OCI-LY1 (cell line): Measurements from ENCODE around the gene RASA2.
"Not testable (repeated sequence)": the region's sequence is repeated elsewhere in the genome, so short reads cannot be mapped to it uniquely, and the experiment has no call there.

Experiments
- H2AFZ ChIP-seq: fragments of 200-600 bp; sonication (generic), shearing (Covaris generic); 2 replicates; pipeline ENCODE4 v1.6.0; 2014; ENCODE audit warnings: antibody characterized with exemption, mild to moderate bottlenecking, low read length
- H3F3A ChIP-seq: fragments of 200-600 bp; sonication (generic), shearing (Covaris generic); 2 replicates; pipeline ENCODE4 v1.6.0; 2014; ENCODE audit warnings: mild to moderate bottlenecking, antibody characterized with exemption, low read length, moderate library complexity; ENCODE audit not compliant: insufficient read depth
- H3K27ac ChIP-seq: fragments of 200-600 bp; sonication (generic); 2 replicates; pipeline ENCODE4 v1.5.1; 2014; ENCODE audit warnings: low read length, mixed run types, mild to moderate bottlenecking, low read depth; ENCODE audit not compliant: poor library complexity, severe bottlenecking
- H3K27me3 ChIP-seq: fragments of 200-600 bp; sonication (generic); 2 replicates; pipeline ENCODE4 v1.6.0; 2014; ENCODE audit warnings: antibody characterized with exemption, mild to moderate bottlenecking, low read length, moderate library complexity; ENCODE audit not compliant: insufficient read depth
- H3K36me3 ChIP-seq: fragments of 200-600 bp; sonication (generic); 2 replicates; pipeline ENCODE4 v1.6.1; 2014; ENCODE audit warnings: mild to moderate bottlenecking, antibody characterized with exemption, low read length, moderate library complexity, mixed read lengths; ENCODE audit not compliant: insufficient read depth
- H3K4me1 ChIP-seq: fragments of 200-600 bp; sonication (generic); 2 replicates; pipeline ENCODE4 v1.5.1; 2014; ENCODE audit warnings: mild to moderate bottlenecking, low read length, moderate library complexity; ENCODE audit not compliant: insufficient read depth, severe bottlenecking
- H3K4me2 ChIP-seq: fragments of 200-600 bp; sonication (generic), shearing (Covaris generic); 2 replicates; pipeline ENCODE4 v1.6.1; 2014; ENCODE audit warnings: low read length
- H3K4me3 ChIP-seq: fragments of 200-600 bp; sonication (generic); 2 replicates; pipeline ENCODE4 v1.5.1; 2014; ENCODE audit warnings: low read length, low read depth, mild to moderate bottlenecking, mixed read lengths; ENCODE audit not compliant: poor library complexity, severe bottlenecking
- H3K79me2 ChIP-seq: fragments of 200-600 bp; shearing (Covaris generic); 2 replicates; pipeline ENCODE4 v1.6.1; 2016; ENCODE audit warnings: mixed run types, low read length, mixed read lengths; ENCODE audit not compliant: insufficient read depth
- H3K9ac ChIP-seq: fragments of 200-600 bp; sonication (generic), shearing (Covaris generic); 2 replicates; pipeline ENCODE4 v1.6.1; 2014; ENCODE audit warnings: mild to moderate bottlenecking, low read length, mixed read lengths
- H3K9me2 ChIP-seq: fragments of 200-600 bp; sonication (generic), shearing (Covaris generic); 2 replicates; pipeline ENCODE4 v1.6.1; 2014; ENCODE audit warnings: low read depth, mild to moderate bottlenecking, low read length, mixed read lengths
- H3K9me3 ChIP-seq: fragments of 200-600 bp; shearing (Covaris generic); 2 replicates; pipeline ENCODE4 v1.6.1; 2014; ENCODE audit warnings: low read length, mixed read lengths
- H4K20me1 ChIP-seq: fragments of 200-600 bp; sonication (generic), shearing (Covaris generic); 2 replicates; pipeline ENCODE4 v1.6.0; 2016; ENCODE audit warnings: mild to moderate bottlenecking, low read length; ENCODE audit not compliant: insufficient read depth
- CTCF ChIP-seq: fragments of 200-600 bp; sonication (generic), shearing (Covaris generic); IDR thresholded peaks from 2 replicates; pipeline ENCODE4 v1.5.1; 2017; ENCODE audit warnings: mild to moderate bottlenecking, antibody characterized with exemption, low read length, moderate library complexity, mixed read lengths
- EZH2 ChIP-seq: fragments of 200-600 bp; sonication (generic), shearing (Covaris generic); IDR thresholded peaks from 2 replicates; pipeline ENCODE4 v1.8.0; 2017; ENCODE audit warnings: borderline replicate concordance, mixed run types, mild to moderate bottlenecking, antibody characterized with exemption, low read length, moderate library complexity, mixed read lengths

Gene RASA2

GRCh38 chr3:141478139-141478538 lies 8.7 kb upstream of the RASA2 start:
- Histone ChIP-seq H3K4me2 (no peak overlapping the region), H4K20me1 (no peaks in the 10 kb centered on the region), H3K27me3 (no peaks in the 10 kb centered on the region), H3K9me3 (no peaks in the 10 kb centered on the region), H3K27ac (no peak overlapping the region), H3K9me2 (no peaks in the 10 kb centered on the region), H3F3A (no peaks in the 10 kb centered on the region), H3K4me1 (no peaks in the 10 kb centered on the region), H3K79me2 (no peaks in the 10 kb centered on the region), H3K9ac (no peak overlapping the region), H2AFZ (no peak overlapping the region), H3K36me3 (no peaks in the 10 kb centered on the region), H3K4me3 (no peak overlapping the region)
- no peak for TF ChIP-seq CTCF
- TF ChIP-seq EZH2, result no peak

GRCh38 chr3:141478840-141479239 lies 8.0 kb upstream of the RASA2 start:
- not testable (repeated sequence) for H3K9me3 ChIP-seq, H4K20me1 ChIP-seq, H3K36me3 ChIP-seq, H3F3A ChIP-seq, H3K9me2 ChIP-seq, H3K4me3 ChIP-seq, H2AFZ ChIP-seq, H3K27me3 ChIP-seq, H3K4me1 ChIP-seq, H3K9ac ChIP-seq, H3K4me2 ChIP-seq, H3K79me2 ChIP-seq, H3K27ac ChIP-seq

- no peaks in the 10 kb centered on the region for H3K27me3 ChIP-seq
- TF ChIP-seq EZH2 (no peak), CTCF (no peak)
- no peak overlapping the region for H3K4me2 ChIP-seq
- H2AFZ ChIP-seq, result no peak overlapping the region
- no peaks in the 10 kb centered on the region for H3F3A ChIP-seq
- H3K79me2 ChIP-seq, result no peaks in the 10 kb centered on the region
- no peak overlapping the region for H3K27ac ChIP-seq
- no peaks in the 10 kb centered on the region for H3K9me2 ChIP-seq
- no peak overlapping the region for H3K9ac ChIP-seq
- no peaks in the 10 kb centered on the region for H4K20me1 ChIP-seq
- H3K4me1 ChIP-seq, result peaks cover 15% of the 10 kb centered on the region
- H3K4me3 ChIP-seq, result no peak overlapping the region
- H3K9me3 ChIP-seq, result no peaks in the 10 kb centered on the region
- H3K36me3 ChIP-seq, result no peaks in the 10 kb centered on the region
Measured at GRCh38 chr3:141482245-141482922, 4.4 kb upstream of the RASA2 start.

GRCh38 chr3:141484701-141485287 lies 2.0 kb upstream of the RASA2 start:
- Histone ChIP-seq H3K4me3 (no peak overlapping the region), H3K27me3 (no peaks in the 10 kb centered on the region), H4K20me1 (peaks cover 3% of the 10 kb centered on the region; the same call in 1 of the 2 replicates), H3K9me2 (no peaks in the 10 kb centered on the region), H3K36me3 (peaks cover under 1% of the 10 kb centered on the region; the same call in 1 of the 2 replicates), H3K79me2 (peaks cover 18% of the 10 kb centered on the region), H3K4me1 (peaks cover 33% of the 10 kb centered on the region), H3K9ac (no peak overlapping the region), H3F3A (0 out of 2 replicates have a peak, but pooled peaks cover 4% of the 10 kb centered on the region), H3K9me3 (no peaks in the 10 kb centered on the region), H2AFZ (no peak overlapping the region), H3K4me2 (no peak overlapping the region), H3K27ac (no peak overlapping the region)
- TF ChIP-seq CTCF, result no peak
- TF ChIP-seq EZH2, result no peak
